Suprapubic skin (tissue), 4 donors: ENCODE data around the gene WWOX. TPM values are rescaled to one million over a fixed set of nuclear protein-coding genes. Genes with fewer than 3 reads are reported as not detected.

Source experiments
- DNase-seq, 2 donors: peaks; one replicate each; pipeline ENCODE4 v3.0.0-alpha.2; 2019; ENCODE audit warnings: low spot score in 2 of 2
- H3K27ac ChIP-seq: fragments of 200-600 bp; sonication (generic); one replicate; pipeline ENCODE4 v1.5.1; 2019
- H3K27me3 ChIP-seq: fragments of 200-600 bp; sonication (generic); one replicate; pipeline ENCODE4 v1.5.1; 2019
- H3K36me3 ChIP-seq: fragments of 200-600 bp; sonication (generic); one replicate; pipeline ENCODE4 v1.5.1; 2019
- H3K4me1 ChIP-seq: fragments of 200-600 bp; sonication (generic); one replicate; pipeline ENCODE4 v1.5.1; 2019
- H3K4me3 ChIP-seq: fragments of 200-600 bp; sonication (generic); one replicate; pipeline ENCODE4 v1.5.1; 2019; ENCODE audit warnings: mild to moderate bottlenecking
- H3K9me3 ChIP-seq: fragments of 200-600 bp; sonication (generic); one replicate; pipeline ENCODE4 v1.5.1; 2019
- EP300 ChIP-seq: sonication (generic); formaldehyde crosslinking; IDR thresholded peaks from one replicate; pipeline ENCODE4 v1.6.1; 2017; ENCODE audit warnings: antibody characterized with exemption
- POLR2A ChIP-seq, 2 donors: fragments of 450-650 bp; IDR thresholded peaks; one replicate each; pipeline ENCODE4 v1.6.1; 2017; ENCODE audit warnings: antibody characterized with exemption in 2 of 2, mild to moderate bottlenecking in 2 of 2, moderate library complexity in 2 of 2
- POLR2AphosphoS5 ChIP-seq, 3 donors: sonication (generic); formaldehyde crosslinking; IDR thresholded peaks; one replicate each; pipeline ENCODE4 v1.6.1; 2017; ENCODE audit warnings: antibody characterized with exemption in 3 of 3
- WGBS: methylation state at CpG from one replicate; pipeline ENCODE4 v1.1.5; 2018; 5-methylcytosine and 5-hydroxymethylcytosine counted together
- total RNA-seq, 4 donors: library from RNA; depleted of rRNA; stranded (reverse); fragments of >200 nt; gene quantifications; one replicate each; pipeline ENCODE4 v1.1.0, GENCODE V29; 2016
- TF ChIP-seq, protein P1 (sequence below), 2 donors: fragments of 200-600 bp in 1 of 2; fragments of 450-650 bp in 1 of 2; sonication (generic) in 1 of 2; IDR thresholded peaks; one replicate each; pipeline ENCODE4 v1.5.1; 2016 to 2019; ENCODE audit warnings: antibody characterized with exemption in 2 of 2, mild to moderate bottlenecking in 1 of 2, moderate library complexity in 1 of 2

Gene WWOX
- total RNA-seq, 4 donors from 2014 or later = 29.6 to 104 (median 47.3) TPM

DNA sequence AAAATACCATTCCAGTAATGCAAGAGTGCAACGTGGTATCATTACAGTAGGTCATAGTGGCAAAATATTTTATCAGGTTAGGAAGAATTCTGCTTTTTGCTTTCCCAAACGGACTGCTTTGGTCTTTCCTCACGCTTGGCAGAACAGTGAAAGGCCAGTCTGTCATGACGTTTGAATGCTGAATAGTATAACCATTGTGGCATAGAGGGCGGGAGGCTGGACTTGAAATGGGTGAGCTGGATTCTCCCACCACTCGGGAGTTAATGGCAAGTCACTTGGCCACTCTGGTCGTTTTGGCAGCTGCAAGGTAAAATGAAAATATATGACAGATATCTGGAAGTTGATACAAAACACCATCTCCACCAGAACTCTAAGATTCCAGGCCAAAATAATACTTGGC is 1109.9 kb downstream of the WWOX start:
- Histone ChIP-seq H3K27ac (no peak overlapping the region), H3K4me3 (no peak overlapping the region), H3K27me3 (no peaks in the 10 kb centered on the region), H3K9me3 (no peaks in the 10 kb centered on the region), H3K36me3 (no peaks in the 10 kb centered on the region), H3K4me1 (no peaks in the 10 kb centered on the region)
- no peak for DNase-seq
- TF ChIP-seq POLR2A (IDR thresholded peaks at IDR 0.05) = no peak
- TF ChIP-seq EP300 = no peak
- TF ChIP-seq, protein P1, sequence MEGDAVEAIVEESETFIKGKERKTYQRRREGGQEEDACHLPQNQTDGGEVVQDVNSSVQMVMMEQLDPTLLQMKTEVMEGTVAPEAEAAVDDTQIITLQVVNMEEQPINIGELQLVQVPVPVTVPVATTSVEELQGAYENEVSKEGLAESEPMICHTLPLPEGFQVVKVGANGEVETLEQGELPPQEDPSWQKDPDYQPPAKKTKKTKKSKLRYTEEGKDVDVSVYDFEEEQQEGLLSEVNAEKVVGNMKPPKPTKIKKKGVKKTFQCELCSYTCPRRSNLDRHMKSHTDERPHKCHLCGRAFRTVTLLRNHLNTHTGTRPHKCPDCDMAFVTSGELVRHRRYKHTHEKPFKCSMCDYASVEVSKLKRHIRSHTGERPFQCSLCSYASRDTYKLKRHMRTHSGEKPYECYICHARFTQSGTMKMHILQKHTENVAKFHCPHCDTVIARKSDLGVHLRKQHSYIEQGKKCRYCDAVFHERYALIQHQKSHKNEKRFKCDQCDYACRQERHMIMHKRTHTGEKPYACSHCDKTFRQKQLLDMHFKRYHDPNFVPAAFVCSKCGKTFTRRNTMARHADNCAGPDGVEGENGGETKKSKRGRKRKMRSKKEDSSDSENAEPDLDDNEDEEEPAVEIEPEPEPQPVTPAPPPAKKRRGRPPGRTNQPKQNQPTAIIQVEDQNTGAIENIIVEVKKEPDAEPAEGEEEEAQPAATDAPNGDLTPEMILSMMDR (IDR thresholded peaks at IDR 0.05) = no peak
- TF ChIP-seq POLR2AphosphoS5 (IDR thresholded peaks at IDR 0.05) = no peak
- 74% methylated on average over 7 of the region's 7 CpGs for WGBS

DNA sequence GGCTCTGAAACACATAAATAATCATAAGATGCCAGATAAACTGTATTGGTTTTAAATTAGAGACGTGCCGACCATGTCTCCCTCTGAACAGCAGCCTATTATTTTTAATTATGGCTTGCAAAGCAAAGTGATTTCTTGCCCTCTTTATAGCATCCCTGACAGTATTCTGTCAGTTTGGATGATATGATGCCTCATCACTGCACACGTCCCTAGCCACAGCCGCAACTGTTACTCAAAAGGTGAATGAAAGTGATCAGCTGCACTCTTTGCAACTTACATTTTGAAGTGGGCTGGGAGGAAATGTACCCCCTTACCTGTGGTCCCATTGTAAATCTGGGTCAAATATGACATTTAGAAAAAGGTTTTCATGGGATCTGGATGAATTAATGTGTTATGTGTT is 1111.2 kb downstream of the WWOX start:
- Histone ChIP-seq H3K4me3 (no peak overlapping the region), H3K9me3 (no peaks in the 10 kb centered on the region), H3K36me3 (no peaks in the 10 kb centered on the region), H3K27ac (no peak overlapping the region), H3K27me3 (no peaks in the 10 kb centered on the region), H3K4me1 (no peaks in the 10 kb centered on the region)
- WGBS = 81% methylated on average over 4 of the region's 4 CpGs
- no peak for TF ChIP-seq POLR2A (IDR thresholded peaks at IDR 0.05)
- TF ChIP-seq POLR2AphosphoS5 (IDR thresholded peaks at IDR 0.05) = no peak
- TF ChIP-seq, protein P1 (IDR thresholded peaks at IDR 0.05) = no peak
- TF ChIP-seq EP300 = no peak
- DNase-seq = no peak

DNA sequence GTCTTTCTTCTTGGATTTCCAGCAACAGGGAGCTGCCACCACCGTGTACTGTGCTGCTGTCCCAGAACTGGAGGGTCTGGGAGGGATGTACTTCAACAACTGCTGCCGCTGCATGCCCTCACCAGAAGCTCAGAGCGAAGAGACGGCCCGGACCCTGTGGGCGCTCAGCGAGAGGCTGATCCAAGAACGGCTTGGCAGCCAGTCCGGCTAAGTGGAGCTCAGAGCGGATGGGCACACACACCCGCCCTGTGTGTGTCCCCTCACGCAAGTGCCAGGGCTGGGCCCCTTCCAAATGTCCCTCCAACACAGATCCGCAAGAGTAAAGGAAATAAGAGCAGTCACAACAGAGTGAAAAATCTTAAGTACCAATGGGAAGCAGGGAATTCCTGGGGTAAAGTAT is 1112.1 kb downstream of the WWOX start:
- H3K27me3 ChIP-seq = no peaks in the 10 kb centered on the region
- H3K36me3 ChIP-seq = no peaks in the 10 kb centered on the region
- no peak for DNase-seq
- no peak overlapping the region for H3K4me3 ChIP-seq
- 89% methylated on average over 9 of the region's 13 CpGs for WGBS
- H3K9me3 ChIP-seq = no peaks in the 10 kb centered on the region
- H3K4me1 ChIP-seq = no peaks in the 10 kb centered on the region
- no peak for TF ChIP-seq POLR2AphosphoS5 (IDR thresholded peaks at IDR 0.05)
- TF ChIP-seq POLR2A (IDR thresholded peaks at IDR 0.05) = no peak
- TF ChIP-seq, protein P1 (IDR thresholded peaks at IDR 0.05) = no peak
- no peak for TF ChIP-seq EP300
- H3K27ac ChIP-seq = no peak overlapping the region

DNA sequence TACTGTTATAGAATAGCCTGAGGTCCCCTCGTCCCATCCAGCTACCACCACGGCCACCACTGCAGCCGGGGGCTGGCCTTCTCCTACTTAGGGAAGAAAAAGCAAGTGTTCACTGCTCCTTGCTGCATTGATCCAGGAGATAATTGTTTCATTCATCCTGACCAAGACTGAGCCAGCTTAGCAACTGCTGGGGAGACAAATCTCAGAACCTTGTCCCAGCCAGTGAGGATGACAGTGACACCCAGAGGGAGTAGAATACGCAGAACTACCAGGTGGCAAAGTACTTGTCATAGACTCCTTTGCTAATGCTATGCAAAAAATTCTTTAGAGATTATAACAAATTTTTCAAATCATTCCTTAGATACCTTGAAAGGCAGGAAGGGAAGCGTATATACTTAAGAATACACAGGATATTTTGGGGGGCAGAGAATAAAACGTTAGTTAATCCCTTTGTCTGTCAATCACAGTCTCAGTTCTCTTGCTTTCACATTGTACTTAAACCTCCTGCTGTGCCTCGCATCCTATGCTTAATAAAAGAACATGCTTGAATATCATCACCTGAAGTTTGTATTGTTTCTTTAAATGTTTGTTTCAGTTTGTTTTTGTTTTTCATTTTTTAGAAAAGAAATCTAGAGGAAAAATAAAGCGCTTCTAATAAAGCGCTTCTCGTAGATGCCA is 1112.8 kb downstream of the WWOX start:
- 79% methylated on average over 10 of the region's 10 CpGs for WGBS
- no peak for DNase-seq
- H3K4me3 ChIP-seq = no peak overlapping the region

DNA sequence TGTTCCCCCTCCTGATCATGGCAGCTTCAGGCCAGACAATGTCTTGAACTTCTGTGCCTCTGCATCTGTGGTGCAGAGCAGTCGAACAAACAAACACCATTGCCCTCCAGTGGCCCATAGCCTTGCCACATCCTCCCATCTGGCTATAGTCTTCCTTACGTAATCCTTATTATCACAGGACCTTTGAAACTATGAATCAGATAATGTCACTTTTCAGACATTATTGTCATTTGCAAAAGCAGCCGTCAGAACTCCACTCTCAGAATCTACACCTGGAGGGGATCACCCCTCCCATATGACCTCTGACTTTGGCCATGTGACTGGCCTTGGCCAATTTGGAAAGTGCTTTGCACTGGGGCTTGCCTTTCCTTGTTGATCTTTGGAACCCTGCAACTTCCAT is 1113.8 kb downstream of the WWOX start:
- no peaks in the 10 kb centered on the region for H3K36me3 ChIP-seq
- H3K27ac ChIP-seq = no peak overlapping the region
- TF ChIP-seq, protein P1 (IDR thresholded peaks at IDR 0.05) = no peak
- no peak for TF ChIP-seq POLR2AphosphoS5 (IDR thresholded peaks at IDR 0.05)
- no peak for TF ChIP-seq EP300
- H3K9me3 ChIP-seq = no peaks in the 10 kb centered on the region
- no peak for DNase-seq
- no peaks in the 10 kb centered on the region for H3K27me3 ChIP-seq
- no peaks in the 10 kb centered on the region for H3K4me1 ChIP-seq
- 89% methylated on average over 3 of the region's 3 CpGs for WGBS
- H3K4me3 ChIP-seq = no peak overlapping the region

More for the DNA sequence above, 1112.8 kb downstream of the WWOX start:
- Histone ChIP-seq H3K9me3 (no peaks in the 10 kb centered on the region), H3K4me1 (no peaks in the 10 kb centered on the region), H3K27ac (no peak overlapping the region), H3K36me3 (no peaks in the 10 kb centered on the region), H3K27me3 (no peaks in the 10 kb centered on the region)
- TF ChIP-seq POLR2A (IDR thresholded peaks at IDR 0.05) = no peak
- TF ChIP-seq, protein P1 (IDR thresholded peaks at IDR 0.05) = no peak
- TF ChIP-seq POLR2AphosphoS5 (IDR thresholded peaks at IDR 0.05) = no peak
